ENCODE data around the gene GREB1L.

DNA sequence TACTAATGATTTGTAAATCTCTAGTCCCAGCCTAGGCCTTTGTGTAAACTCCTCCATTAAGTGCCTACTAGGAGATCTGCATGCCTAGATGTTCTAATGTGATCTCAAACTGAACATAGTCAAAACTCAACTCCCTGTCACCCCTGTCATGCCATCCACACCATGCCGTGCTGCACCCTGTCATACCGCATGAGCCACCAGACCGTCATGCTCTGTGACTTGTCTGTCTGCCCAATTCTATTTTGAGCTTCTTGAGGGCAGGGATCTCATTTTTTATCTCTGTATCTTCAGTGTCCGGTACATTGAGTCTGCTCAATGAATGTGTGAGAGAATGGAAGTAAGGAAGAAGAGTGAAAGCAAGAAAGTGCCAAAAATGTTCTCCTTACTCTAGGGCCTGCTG, 35.5 kb downstream of the GREB1L start:
- TF ChIP-seq, protein P1, sequence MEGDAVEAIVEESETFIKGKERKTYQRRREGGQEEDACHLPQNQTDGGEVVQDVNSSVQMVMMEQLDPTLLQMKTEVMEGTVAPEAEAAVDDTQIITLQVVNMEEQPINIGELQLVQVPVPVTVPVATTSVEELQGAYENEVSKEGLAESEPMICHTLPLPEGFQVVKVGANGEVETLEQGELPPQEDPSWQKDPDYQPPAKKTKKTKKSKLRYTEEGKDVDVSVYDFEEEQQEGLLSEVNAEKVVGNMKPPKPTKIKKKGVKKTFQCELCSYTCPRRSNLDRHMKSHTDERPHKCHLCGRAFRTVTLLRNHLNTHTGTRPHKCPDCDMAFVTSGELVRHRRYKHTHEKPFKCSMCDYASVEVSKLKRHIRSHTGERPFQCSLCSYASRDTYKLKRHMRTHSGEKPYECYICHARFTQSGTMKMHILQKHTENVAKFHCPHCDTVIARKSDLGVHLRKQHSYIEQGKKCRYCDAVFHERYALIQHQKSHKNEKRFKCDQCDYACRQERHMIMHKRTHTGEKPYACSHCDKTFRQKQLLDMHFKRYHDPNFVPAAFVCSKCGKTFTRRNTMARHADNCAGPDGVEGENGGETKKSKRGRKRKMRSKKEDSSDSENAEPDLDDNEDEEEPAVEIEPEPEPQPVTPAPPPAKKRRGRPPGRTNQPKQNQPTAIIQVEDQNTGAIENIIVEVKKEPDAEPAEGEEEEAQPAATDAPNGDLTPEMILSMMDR (IDR thresholded peaks at IDR 0.05) = no peak
- no peak for TF ChIP-seq POLR2A (IDR thresholded peaks at IDR 0.05)
